ENCODE data around the gene PCDHGA5.
"Not testable (repeated sequence)": the region's sequence is repeated elsewhere in the genome, so short reads cannot be mapped to it uniquely, and the experiment has no call there.

Gene PCDHGA5

GRCh38 chr5:141412854-141413539 is 49.0 kb downstream of the PCDHGA5 start, which contains the start of gene PCDHGA10:
Gene PCDHGA10, plus strand, starts transcription at chr5:141412987. Its CDS starts 189 bp downstream, at chr5:141413176.
- DNase-seq (ENCODE audit: low read depth in 3 of 3, low spot score in 1 of 3), result peak in 2 of 3 donors; percentile 13 to 37

DNA sequence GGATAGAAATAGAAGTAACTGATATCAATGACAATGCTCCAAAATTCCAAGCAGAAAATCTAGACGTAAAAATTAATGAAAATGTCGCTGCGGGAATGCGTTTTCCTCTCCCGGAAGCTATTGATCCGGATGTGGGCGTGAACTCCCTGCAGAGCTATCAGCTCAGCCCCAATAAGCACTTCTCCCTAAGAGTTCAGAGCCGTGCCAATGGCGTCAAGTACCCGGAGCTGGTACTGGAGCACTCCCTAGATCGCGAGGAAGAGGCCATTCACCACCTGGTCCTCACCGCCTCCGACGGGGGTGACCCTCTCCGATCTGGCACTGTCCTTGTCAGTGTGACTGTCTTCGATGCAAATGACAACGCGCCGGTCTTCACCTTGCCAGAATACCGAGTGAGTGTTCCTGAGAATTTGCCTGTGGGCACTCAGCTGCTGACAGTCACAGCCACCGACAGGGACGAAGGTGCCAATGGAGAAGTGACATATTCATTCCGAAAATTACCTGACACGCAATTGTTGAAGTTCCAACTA is 49.6 kb downstream of the PCDHGA5 start:
- no peak for DNase-seq (ENCODE audit: low read depth in 3 of 3, low spot score in 1 of 3)

DNA sequence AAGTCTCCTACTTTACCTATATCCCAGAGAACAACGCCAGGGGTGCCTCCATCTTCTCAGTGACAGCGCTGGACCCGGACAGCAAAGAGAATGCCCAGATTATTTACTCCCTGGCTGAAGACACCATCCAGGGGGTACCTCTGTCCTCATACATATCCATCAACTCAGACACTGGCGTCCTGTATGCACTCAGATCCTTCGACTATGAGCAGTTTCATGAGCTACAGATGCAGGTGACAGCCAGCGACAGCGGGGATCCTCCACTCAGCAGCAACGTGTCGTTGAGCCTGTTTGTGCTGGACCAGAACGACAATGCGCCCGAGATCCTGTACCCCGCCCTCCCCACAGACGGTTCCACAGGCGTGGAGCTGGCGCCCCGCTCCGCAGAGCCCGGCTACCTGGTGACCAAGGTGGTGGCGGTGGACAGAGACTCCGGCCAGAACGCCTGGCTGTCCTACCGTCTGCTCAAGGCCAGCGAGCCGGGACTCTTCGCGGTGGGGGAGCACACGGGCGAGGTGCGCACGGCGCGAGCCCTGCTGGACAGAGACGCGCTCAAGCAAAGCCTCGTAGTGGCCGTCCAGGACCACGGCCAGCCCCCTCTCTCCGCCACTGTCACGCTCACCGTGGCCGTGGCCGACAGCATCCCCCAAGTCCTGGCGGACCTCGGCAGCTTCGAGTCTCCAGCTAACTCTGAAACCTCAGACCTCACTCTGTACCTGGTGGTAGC is 50.7 kb downstream of the PCDHGA5 start:
- DNase-seq (ENCODE audit: low read depth in 3 of 3, low spot score in 1 of 3), result not testable (repeated sequence)

- not testable (repeated sequence) for DNase-seq (ENCODE audit: low read depth in 3 of 3, low spot score in 1 of 3)
Observed at GRCh38 chr5:141415275-141415618, 51.3 kb downstream of the PCDHGA5 start.
